Measurements from ENCODE around the gene CFAP91.

The CFAP91 gene

GRCh38 chr3:119723022-119723421 lies 20.2 kb downstream of the CFAP91 start:
- Histone ChIP-seq H3K9me3 (ENCODE audit: severe bottlenecking) (no peaks in the 10 kb centered on the region), H3K27me3 (ENCODE audit: insufficient read depth, low read depth, severe bottlenecking) (no peaks in the 10 kb centered on the region), H3K36me3 (no peaks in the 10 kb centered on the region), H3K27ac (no peak overlapping the region), H3K4me3 (ENCODE audit: low read depth, low read length) (no peak overlapping the region)
- no peak for TF ChIP-seq CTCF (IDR thresholded peaks at IDR 0.05; ENCODE audit: low read depth, low read length)
- DNase-seq: no peak

GRCh38 chr3:119726909-119727308 lies 24.1 kb downstream of the CFAP91 start:
- TF ChIP-seq CTCF (IDR thresholded peaks at IDR 0.05; ENCODE audit: low read depth, low read length): no peak
- Histone ChIP-seq H3K27me3 (ENCODE audit: insufficient read depth, low read depth, severe bottlenecking) (no peaks in the 10 kb centered on the region), H3K36me3 (no peaks in the 10 kb centered on the region), H3K4me3 (ENCODE audit: low read depth, low read length) (no peak overlapping the region), H3K27ac (no peak overlapping the region), H3K9me3 (ENCODE audit: severe bottlenecking) (no peaks in the 10 kb centered on the region)
- no peak for DNase-seq

- Histone ChIP-seq H3K9me3 (ENCODE audit: severe bottlenecking) (no peaks in the 10 kb centered on the region), H3K27me3 (ENCODE audit: insufficient read depth, low read depth, severe bottlenecking) (no peaks in the 10 kb centered on the region), H3K4me3 (ENCODE audit: low read depth, low read length) (no peak overlapping the region), H3K27ac (no peak overlapping the region), H3K36me3 (no peaks in the 10 kb centered on the region)
- DNase-seq: no peak
- TF ChIP-seq CTCF (IDR thresholded peaks at IDR 0.05; ENCODE audit: low read depth, low read length): no peak
Observed at GRCh38 chr3:119729996-119730395, 27.2 kb downstream of the CFAP91 start.

- Histone ChIP-seq H3K36me3 (no peaks in the 10 kb centered on the region), H3K27ac (no peak overlapping the region), H3K9me3 (ENCODE audit: severe bottlenecking) (no peaks in the 10 kb centered on the region), H3K27me3 (ENCODE audit: insufficient read depth, low read depth, severe bottlenecking) (no peaks in the 10 kb centered on the region), H3K4me3 (ENCODE audit: low read depth, low read length) (no peak overlapping the region)
- no peak for DNase-seq
- TF ChIP-seq CTCF (IDR thresholded peaks at IDR 0.05; ENCODE audit: low read depth, low read length): no peak
Observed at GRCh38 chr3:119731560-119732343, 28.9 kb downstream of the CFAP91 start.

GRCh38 chr3:119733812-119734211 lies 31.0 kb downstream of the CFAP91 start:
- Histone ChIP-seq H3K4me3 (ENCODE audit: low read depth, low read length) (no peak overlapping the region), H3K27me3 (ENCODE audit: insufficient read depth, low read depth, severe bottlenecking) (no peaks in the 10 kb centered on the region), H3K9me3 (ENCODE audit: severe bottlenecking) (no peaks in the 10 kb centered on the region), H3K36me3 (no peaks in the 10 kb centered on the region), H3K27ac (no peak overlapping the region)
- DNase-seq: no peak
- TF ChIP-seq CTCF (IDR thresholded peaks at IDR 0.05; ENCODE audit: low read depth, low read length): no peak

GRCh38 chr3:119738741-119739140 lies 35.9 kb downstream of the CFAP91 start:
- TF ChIP-seq CTCF (IDR thresholded peaks at IDR 0.05; ENCODE audit: low read depth, low read length): no peak
- Histone ChIP-seq H3K4me3 (ENCODE audit: low read depth, low read length) (no peak overlapping the region), H3K27me3 (ENCODE audit: insufficient read depth, low read depth, severe bottlenecking) (no peaks in the 10 kb centered on the region), H3K27ac (no peak overlapping the region), H3K36me3 (no peaks in the 10 kb centered on the region), H3K9me3 (ENCODE audit: severe bottlenecking) (no peaks in the 10 kb centered on the region)
- no peak for DNase-seq

Measured in WERI-Rb-1 (cell line).